Stimulated activated CD8-positive, alpha-beta memory T cell treated with anti-CD3 and anti-CD28 coated beads, Interleukin-7, amount 100 ng/mL, for 1 hour (primary cell): ENCODE data around the gene PCDHGA5.
"Not testable (repeated sequence)": the region's sequence is repeated elsewhere in the genome, so short reads cannot be mapped to it uniquely, and the experiment has no call there.

Experiments used
- DNase-seq, 2 donors: peaks; one replicate each; pipeline ENCODE4 v3.0.0-alpha.2; 2020; ENCODE audit warnings: low read depth in 2 of 2

The PCDHGA5 gene

GRCh38 chr5:141351591-141351990, 12.4 kb upstream of the PCDHGA5 start:
- DNase-seq: no peak

GRCh38 chr5:141354900-141355469, 9.0 kb upstream of the PCDHGA5 start, which contains the start of gene PCDHGA4:
TSS of gene PCDHGA4 (plus strand) at chr5:141355021. CDS start at chr5:141355108, 87 bp downstream.
- DNase-seq: no peak

DNA sequence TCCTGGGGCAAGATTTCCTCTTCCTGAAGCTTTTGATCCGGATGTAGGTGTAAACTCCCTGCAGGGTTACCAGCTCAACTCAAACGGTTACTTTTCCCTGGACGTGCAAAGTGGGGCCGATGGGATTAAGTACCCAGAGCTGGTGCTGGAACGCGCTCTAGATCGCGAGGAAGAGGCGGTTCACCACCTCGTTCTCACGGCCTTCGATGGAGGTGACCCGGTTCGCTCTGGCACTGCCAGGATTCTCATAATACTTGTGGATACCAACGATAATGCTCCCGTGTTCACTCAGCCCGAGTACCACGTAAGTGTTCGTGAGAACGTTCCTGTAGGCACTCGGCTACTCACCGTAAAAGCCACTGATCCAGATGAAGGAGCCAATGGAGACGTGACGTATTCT, 8.3 kb upstream of the PCDHGA5 start:
- no peak for DNase-seq

DNA sequence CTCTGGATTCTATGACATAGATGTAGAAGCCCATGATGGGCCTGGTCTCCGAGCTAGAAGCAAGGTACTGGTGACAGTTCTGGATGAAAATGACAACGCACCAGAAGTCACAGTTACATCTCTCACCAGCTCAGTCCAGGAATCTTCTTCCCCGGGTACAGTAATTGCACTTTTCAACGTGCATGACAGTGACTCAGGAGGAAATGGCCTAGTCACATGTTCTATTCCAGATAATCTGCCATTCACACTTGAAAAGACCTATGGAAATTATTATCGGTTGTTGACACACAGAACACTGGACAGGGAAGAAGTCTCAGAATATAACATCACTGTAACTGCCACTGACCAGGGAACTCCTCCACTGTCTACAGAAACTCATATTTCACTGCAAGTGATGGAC, 7.8 kb upstream of the PCDHGA5 start:
- no peak for DNase-seq

DNA sequence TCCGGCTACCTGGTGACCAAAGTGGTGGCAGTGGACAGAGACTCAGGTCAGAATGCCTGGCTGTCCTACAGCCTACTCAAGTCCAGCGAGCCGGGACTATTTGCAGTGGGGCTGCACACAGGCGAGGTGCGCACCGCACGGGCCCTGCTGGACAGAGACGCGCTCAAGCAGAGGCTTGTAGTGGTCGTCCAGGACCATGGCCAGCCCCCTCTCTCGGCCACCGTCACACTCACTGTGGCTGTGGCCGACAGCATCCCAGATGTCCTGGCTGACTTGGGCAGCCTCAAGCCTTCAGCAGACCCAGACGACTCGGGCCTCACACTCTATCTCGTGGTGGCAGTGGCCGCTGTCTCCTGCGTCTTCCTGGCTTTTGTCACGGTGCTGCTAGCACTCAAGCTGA, 7.0 kb upstream of the PCDHGA5 start:
- DNase-seq: no peak

DNA sequence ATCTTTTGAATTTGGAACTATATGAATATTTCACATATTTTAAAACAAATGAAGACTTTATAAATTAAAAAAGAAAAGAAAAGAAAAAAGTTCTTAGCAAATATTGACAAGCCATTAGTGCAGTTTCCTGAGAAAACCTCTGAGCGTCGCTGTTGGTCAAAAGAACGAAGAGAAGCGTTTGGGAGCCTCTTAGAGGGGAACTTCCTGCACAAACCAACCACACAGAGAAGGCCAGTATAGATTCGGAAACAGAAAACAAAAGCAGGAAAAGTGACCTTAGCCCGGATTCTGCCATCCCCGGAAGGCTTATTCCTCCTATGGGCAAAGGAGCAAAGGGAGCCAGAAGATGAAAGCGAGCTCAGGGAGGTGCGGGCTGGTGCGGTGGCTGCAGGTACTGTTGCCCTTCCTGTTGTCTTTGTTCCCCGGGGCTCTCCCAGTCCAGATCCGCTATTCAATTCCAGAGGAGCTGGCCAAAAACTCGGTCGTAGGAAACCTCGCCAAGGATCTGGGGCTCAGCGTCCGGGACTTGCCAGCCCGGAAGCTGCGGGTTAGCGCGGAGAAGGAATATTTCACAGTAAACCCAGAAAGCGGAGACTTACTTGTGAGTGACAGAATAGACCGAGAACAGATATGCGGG, 4.1 kb upstream of the PCDHGA5 start, which contains the start of gene PCDHGB2:
TSS of gene PCDHGB2 (plus strand) at position 205 of the 637 bp plus-strand sequence. CDS start at position 347, 142 bp downstream.
- no peak for DNase-seq

- DNase-seq: no peak
These were observed 3.3 kb upstream of the PCDHGA5 start for GRCh38 chr5:141360685-141361084.

GRCh38 chr5:141362719-141363118, 1.2 kb upstream of the PCDHGA5 start:
- no peak for DNase-seq

- no peak for DNase-seq
These were observed 2.3 kb downstream of the PCDHGA5 start for GRCh38 chr5:141366016-141366896.

- DNase-seq: no peak
These were observed 6.3 kb downstream of the PCDHGA5 start, which contains the start of gene PCDHGB3 for GRCh38 chr5:141369994-141370848. TSS of gene PCDHGB3 (plus strand) at chr5:141370242. CDS start at chr5:141370395, 153 bp downstream.

DNA sequence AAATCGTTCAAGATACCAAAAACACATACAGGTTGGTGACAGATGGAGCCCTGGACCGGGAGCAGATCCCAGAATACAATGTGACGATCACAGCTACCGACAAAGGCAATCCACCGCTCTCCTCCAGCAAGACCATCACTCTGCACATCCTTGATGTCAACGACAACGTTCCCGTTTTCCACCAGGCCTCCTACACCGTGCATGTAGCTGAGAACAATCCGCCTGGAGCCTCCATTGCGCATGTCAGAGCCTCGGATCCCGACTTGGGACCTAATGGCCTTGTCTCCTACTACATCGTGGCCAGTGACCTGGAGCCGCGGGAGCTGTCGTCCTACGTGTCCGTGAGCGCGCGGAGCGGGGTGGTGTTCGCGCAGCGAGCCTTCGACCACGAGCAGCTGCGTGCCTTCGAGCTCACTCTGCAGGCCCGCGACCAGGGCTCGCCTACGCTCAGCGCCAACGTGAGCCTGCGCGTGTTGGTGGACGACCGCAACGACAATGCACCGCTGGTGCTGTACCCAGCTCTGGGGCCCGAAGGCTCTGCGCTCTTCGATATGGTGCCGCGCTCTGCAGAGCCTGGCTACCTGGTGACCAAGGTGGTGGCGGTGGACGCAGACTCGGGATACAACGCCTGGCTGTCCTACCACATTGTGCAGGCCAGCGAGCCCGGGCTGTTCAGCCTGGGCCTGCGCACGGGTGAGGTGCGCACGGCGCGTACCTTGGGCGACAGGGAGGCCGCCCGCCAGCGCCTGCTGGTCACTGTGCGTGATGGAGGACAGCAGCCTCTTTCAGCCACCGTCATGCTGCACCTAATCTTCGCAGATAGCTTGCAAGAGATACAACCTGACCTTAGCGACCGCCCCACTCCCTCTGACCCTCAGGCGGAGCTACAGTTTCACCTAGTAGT, 7.9 kb downstream of the PCDHGA5 start:
- no peak for DNase-seq

GRCh38 chr5:141373673-141374317, 9.8 kb downstream of the PCDHGA5 start, which contains the start of gene PCDHGA6:
TSS of gene PCDHGA6 (plus strand) at chr5:141373891. CDS start at chr5:141374084, 193 bp downstream.
- DNase-seq: no peak

DNA sequence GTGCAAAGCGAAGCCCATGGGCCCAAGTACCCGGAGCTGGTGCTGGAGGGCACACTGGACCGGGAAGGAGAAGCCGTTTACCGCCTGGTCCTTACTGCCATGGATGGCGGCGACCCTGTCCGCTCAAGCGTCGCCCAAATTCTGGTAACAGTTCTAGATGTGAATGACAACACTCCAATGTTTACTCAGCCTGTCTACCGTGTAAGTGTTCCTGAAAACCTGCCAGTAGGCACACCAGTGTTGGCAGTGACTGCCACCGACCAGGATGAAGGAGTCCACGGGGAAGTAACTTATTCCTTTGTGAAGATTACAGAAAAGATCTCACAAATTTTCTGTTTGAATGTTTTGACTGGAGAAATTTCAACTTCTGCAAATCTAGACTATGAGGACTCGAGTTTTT, 10.7 kb downstream of the PCDHGA5 start:
- DNase-seq: no peak

DNA sequence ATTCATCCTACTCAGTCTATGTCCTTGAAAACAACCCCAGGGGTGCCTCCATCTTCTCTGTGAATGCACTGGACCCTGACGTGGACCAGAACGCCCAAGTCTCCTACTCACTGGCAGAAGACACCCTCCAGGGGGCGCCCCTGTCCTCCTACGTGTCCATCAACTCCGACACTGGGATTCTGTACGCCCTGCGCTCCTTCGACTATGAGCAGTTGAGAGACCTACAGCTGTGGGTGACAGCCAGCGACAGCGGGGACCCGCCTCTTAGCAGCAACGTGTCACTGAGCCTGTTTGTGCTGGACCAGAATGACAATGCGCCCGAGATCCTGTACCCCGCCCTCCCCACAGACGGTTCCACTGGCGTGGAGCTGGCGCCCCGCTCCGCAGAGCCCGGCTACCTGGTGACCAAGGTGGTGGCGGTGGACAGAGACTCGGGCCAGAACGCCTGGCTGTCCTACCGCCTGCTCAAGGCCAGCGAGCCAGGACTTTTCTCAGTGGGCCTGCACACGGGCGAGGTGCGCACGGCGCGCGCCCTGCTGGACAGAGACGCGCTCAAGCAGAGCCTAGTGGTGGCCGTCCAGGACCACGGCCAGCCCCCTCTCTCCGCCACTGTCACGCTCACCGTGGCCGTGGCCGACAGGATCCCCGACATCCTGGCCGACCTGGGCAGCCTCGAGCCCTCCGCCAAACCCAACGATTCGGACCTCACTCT, 11.6 kb downstream of the PCDHGA5 start:
- not testable (repeated sequence) for DNase-seq

DNA sequence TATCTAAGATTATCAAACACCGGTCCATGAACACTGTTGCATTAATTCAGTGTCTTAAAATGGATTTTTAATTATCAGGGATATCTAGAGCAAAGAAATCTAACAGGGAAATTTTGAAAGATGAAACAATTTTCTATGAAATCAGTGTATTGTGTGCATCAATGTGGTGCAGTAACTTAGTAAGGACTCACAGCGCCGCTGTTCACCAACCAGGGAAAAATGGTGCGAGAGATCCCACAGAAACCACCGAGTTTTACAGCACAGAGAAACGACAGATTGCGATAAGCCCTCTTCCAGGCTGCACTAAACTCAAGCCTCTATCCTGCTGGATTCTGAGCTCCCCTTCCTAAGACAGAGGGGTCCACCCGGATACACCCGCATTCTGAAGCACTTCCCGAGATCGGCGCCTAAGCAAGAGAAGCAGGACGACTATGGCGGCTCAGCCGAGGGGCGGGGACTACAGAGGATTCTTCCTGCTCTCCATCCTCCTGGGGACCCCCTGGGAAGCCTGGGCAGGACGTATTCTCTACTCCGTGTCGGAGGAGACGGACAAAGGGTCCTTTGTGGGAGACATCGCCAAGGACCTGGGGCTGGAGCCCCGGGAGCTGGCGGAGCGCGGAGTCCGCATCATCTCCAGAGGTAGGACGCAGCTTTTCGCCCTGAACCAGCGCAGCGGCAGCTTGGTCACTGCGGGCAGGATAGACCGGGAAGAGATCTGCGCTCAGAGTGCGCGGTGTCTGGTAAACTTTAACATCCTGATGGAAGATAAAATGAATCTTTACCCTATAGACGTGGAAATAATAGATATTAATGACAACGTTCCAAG, 18.7 kb downstream of the PCDHGA5 start, which contains the start of gene PCDHGA7:
TSS of gene PCDHGA7 (plus strand) at position 274 of the 826 bp plus-strand sequence. CDS start at position 432, 158 bp downstream.
- DNase-seq: no peak

- no peak for DNase-seq
These were observed 19.4 kb downstream of the PCDHGA5 start for GRCh38 chr5:141383345-141383744.

DNA sequence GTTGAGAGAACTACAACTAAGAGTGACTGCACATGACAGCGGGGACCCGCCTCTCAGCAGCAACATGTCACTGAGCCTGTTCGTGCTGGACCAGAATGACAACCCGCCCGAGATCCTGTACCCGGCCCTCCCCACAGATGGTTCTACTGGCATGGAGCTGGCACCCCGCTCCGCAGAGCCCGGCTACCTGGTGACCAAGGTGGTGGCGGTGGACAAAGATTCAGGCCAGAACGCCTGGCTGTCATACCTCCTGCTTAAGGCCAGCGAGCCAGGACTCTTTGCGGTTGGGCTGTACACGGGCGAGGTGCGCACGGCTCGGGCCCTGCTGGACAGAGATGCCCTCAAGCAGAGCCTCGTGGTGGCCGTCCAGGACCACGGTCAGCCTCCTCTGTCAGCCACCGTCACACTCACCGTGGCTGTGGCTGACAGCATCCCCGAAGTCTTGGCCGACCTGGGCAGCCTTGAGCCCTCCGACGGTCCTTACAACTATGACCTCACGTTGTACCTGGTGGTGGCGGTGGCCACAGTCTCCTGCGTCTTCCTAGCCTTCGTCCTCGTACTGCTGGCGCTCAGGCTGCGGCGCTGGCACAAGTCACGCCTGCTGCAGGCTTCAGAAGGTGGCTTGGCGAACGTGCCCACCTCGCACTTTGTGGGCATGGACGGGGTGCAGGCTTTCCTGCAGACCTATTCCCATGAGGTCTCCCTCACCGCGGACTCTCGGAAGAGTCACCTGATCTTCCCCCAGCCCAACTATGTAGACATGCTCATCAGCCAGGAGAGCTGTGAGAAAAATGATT, 20.7 kb downstream of the PCDHGA5 start:
- DNase-seq: no peak
